Fibroblast of gingiva (primary cell): Measurements from ENCODE around the gene FAM200A.
A peak's percentile ranks its signal among the peaks of the same experiment; 100 is the strongest.
"Not testable (repeated sequence)": the region's sequence is repeated elsewhere in the genome, so short reads cannot be mapped to it uniquely, and the experiment has no call there.

Experiments
- DNase-seq: peaks from one replicate; pipeline ENCODE4 v3.0.0-alpha.2; 2011; ENCODE audit warnings: low read depth

Gene FAM200A

DNA sequence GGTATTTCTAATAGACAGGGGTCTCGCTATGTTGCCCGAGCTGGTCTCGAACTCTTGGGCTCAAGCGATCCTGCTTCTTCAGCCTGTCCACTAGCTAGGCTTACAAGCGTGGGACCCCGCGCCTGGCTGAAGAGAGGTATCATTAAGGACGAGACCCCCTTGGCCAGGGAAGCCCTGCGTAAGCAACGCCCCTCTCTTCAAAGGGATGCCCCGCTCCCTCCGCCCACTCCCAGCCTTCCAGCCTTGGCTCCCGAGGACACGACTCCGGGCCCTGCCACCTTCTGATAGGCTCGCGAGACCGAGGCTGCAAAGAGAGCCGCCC, 47.7 kb downstream of the FAM200A start:
- DNase-seq = no peak

DNA sequence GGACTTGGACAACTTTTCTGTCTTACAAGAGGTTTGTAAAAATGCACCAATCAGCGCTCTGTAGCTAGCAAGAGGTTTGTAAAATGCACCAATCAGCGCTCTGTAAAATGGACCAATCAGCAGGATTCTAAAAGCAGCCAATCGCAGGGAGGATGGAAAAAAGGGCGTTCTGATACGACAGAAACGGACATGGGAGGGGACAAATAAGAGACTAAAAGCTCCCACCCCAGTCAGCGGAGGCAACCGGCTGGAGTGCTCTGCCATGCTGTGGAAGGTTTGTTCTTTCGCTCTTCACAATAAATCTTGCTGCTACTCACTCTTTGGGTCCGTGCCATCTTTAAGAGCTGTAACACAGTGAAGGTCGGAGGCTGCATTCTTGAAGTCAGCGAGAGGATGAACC, 50.7 kb downstream of the FAM200A start:
- DNase-seq = not testable (repeated sequence)

DNA sequence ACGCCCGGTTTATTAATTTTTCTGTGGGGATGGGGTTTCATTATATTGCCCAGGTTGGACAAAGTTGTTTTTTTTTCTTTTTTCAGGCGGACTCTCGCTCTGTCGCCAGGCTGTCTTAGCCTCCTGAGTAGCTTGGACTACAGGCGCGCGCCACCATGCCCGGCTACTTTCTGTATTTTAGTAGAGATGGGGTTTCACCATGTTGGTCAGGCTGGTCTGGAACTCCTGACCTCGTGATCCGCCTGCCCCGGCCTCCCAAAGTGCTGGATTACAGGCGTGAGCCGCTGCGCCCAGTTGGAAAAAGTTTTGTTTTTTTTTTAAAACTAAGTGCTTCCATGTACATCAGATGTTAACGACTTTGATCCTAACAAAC, 51.3 kb downstream of the FAM200A start:
- DNase-seq = no peak

DNA sequence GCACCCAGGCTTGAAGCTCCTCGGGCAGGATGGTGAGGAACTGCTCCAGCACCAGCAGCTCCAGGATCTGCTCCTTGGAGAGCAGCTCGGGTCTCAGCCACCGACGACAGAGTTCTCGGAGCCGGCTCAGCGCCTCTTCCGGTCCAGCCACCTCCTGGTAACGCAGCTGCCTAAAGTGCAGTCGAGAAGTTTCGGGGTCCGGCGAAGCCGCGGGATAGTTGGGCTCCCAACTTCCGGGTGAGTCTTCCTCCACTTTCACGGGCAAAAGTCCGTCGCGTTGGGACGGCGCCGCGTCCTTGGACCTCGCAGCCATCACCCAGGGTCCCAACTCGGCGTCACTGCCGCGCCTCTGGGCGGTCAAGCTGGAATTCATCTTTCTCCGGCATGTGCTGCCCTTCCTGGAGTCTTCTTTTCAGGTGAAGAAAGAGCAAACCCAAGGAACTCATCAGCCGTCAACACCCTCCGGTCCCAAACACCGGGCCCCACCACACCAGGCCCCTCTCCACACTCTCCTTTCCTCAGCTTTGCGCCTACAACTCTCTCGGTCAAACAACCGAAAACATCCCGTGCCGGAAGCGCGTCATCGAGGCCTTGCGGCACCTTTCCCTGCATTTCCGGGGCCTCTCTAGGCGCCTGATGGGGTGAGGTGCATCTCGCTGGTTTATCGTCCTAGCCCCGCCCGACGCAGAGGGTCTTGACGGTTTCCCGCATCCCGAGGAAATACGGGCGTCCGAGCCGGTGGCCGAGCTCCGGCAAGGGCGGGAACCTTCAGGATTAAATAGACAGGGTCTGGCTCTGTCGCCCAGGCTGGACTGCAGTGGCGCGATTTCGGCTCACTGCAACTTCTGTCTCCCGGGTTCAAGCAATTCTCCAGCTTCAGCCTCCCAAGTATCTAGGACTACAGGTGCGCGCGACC, 51.9 kb downstream of the FAM200A start, which contains the start of gene ZNF394:
ZNF394 (minus strand) TSS at position 561 of the 916 bp plus-strand sequence; CDS start at position 373, 188 bp downstream.
- DNase-seq = peak; percentile 92

DNA sequence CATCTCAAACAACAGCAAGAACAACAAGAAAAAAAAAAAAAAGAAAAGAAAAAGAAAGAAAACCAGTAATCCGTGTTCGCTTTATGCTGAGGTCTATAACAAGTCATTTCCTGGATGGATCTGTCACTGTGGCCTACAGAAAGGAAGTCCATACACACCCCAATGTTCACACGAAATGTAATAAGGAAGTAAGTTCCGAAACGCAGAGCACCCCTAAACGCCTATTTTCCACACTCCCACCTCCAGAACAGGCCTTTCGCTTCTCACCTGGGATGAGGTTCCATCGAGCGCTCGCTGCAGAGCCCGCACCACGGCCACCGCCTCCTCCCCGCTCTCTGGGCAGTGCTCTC, 52.6 kb downstream of the FAM200A start:
- DNase-seq = no peak

DNA sequence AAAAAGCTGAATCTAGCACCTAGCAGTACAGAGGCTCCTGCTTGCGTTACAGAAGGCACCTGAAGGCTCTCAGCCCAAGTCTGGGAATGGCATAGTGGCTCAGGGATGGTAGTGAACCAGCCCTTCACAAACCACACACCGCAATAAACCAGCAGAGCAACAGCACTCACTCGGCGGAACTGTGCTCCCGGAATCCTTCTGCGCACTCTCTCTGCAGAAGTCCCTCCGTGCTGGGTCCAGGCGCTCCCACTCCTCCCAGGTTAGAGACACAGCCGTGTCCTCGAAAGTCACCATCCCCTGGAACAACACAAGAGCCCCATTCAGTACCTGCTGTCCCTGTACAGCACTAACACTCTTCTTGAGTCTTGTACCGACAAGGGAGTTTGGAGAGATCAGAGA, 53.4 kb downstream of the FAM200A start:
- DNase-seq = no peak

DNA sequence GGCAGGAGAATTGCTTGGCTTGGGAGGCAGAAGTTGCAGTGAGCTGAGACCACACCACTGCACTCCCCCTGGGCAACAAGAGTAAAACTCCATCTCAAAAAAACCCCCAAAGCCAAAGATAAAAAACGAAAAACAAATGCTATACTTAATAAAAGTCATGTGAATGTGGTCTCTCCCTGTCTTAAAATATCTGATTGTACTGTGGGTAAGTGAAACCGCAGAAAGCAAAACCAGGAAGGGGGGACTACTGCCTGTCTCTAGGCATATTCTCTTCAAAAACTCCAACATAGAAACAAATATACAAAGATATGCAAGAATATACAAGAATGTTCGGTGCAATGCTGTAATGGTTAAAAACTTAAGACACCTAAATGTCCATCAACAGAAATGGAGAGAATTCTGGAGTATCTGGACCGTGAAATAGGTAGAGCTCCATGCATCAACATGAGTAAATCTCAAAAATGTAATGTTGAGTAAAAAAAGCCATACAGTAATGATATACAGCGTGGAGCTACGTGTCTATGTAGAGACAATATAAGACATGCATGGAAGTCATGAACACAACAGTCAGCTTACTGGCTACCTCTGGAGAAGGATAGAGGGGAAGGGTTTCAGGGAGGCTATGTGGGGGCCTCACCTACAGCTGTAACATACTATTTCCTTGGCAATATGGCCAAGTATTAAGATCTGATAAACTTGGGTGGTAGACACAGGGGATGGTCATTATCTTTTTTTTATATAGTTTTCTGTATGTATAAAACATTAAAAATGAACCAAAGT, 54.0 kb downstream of the FAM200A start:
- no peak for DNase-seq
